SK-N-SH treated with all-trans-retinoic acid at 6 μM for 48 hours (cell line): ENCODE measurements around the gene ALK.
A peak's percentile ranks its signal among the peaks of the same experiment; 100 is the strongest.

Experiments used
- ATAC-seq: fragments of 200-7000 bp; cut with Tn5 transposase; 3 replicates; pipeline ENCODE4 v1.9.1; 2020; ENCODE audit warnings: mild to moderate bottlenecking, moderate library complexity
- ARNTL ChIP-seq: fragments of 450-650 bp; formaldehyde crosslinking; IDR thresholded peaks from 2 replicates; pipeline ENCODE4 v1.5.0; 2020; ENCODE audit warnings: low read depth, mild to moderate bottlenecking, moderate library complexity, borderline replicate concordance
- BACH2 ChIP-seq: fragments of 250-450 bp; sonication (Bioruptor Pico); IDR thresholded peaks from 2 replicates; pipeline ENCODE4 v1.9.0; 2021; ENCODE audit warnings: mild to moderate bottlenecking, borderline replicate concordance
- CREB5 ChIP-seq: fragments of 250-450 bp; sonication (Bioruptor Pico); IDR thresholded peaks from 2 replicates; pipeline ENCODE4 v1.5.1; 2020; ENCODE audit warnings: low read depth, mild to moderate bottlenecking, moderate library complexity
- CSDC2 ChIP-seq: fragments of 250-450 bp; sonication (Bioruptor Pico); IDR thresholded peaks from 2 replicates; pipeline ENCODE4 v1.5.0; 2020; ENCODE audit warnings: mild to moderate bottlenecking, moderate library complexity
- CSRNP3 ChIP-seq: fragments of 250-450 bp; sonication (Bioruptor Pico); IDR thresholded peaks from 2 replicates; pipeline ENCODE4 v1.5.1; 2021; ENCODE audit warnings: mild to moderate bottlenecking, moderate library complexity
- ESRRG ChIP-seq: fragments of 250-450 bp; sonication (Bioruptor Pico); IDR thresholded peaks from 2 replicates; pipeline ENCODE4 v1.6.1; 2021; ENCODE audit warnings: mild to moderate bottlenecking
- GLIS3 ChIP-seq: fragments of 250-450 bp; sonication (Bioruptor Pico); IDR thresholded peaks from 2 replicates; pipeline ENCODE4 v1.5.0; 2020; ENCODE audit warnings: mild to moderate bottlenecking, moderate library complexity
- ISL1 ChIP-seq: fragments of 250-450 bp; sonication (Bioruptor Pico); IDR thresholded peaks from 2 replicates; pipeline ENCODE4 v2.1.2; 2022; ENCODE audit warnings: mild to moderate bottlenecking, moderate library complexity
- OSR1 ChIP-seq: fragments of 250-450 bp; sonication (Bioruptor Pico); IDR thresholded peaks from 2 replicates; pipeline ENCODE4 v1.8.0; 2022; ENCODE audit warnings: moderate library complexity, mild to moderate bottlenecking, inconsistent platforms
- PATZ1 ChIP-seq: fragments of 250-450 bp; sonication (Bioruptor Pico); IDR thresholded peaks from 2 replicates; pipeline ENCODE4 v1.8.0; 2020; ENCODE audit warnings: mild to moderate bottlenecking, moderate library complexity, borderline replicate concordance
- POU6F1 ChIP-seq: fragments of 250-450 bp; sonication (Bioruptor Pico); IDR thresholded peaks from 2 replicates; pipeline ENCODE4 v1.8.0; 2021; ENCODE audit warnings: low read depth, mild to moderate bottlenecking, moderate library complexity, borderline replicate concordance
- PPARA ChIP-seq: fragments of 250-450 bp; sonication (Bioruptor Pico); IDR thresholded peaks from 2 replicates; pipeline ENCODE4 v1.5.0; 2020; ENCODE audit warnings: mild to moderate bottlenecking, borderline replicate concordance
- RARB ChIP-seq: fragments of 250-450 bp; sonication (Bioruptor Pico); IDR thresholded peaks from 2 replicates; pipeline ENCODE4 v1.8.0; 2021; ENCODE audit warnings: mild to moderate bottlenecking, moderate library complexity
- SNAI2 ChIP-seq: fragments of 250-450 bp; sonication (Bioruptor Pico); IDR thresholded peaks from 2 replicates; pipeline ENCODE4 v1.5.0; 2020; ENCODE audit warnings: mild to moderate bottlenecking, moderate library complexity
- TCF4 ChIP-seq: fragments of 250-450 bp; sonication (Bioruptor Pico); IDR thresholded peaks from 2 replicates; pipeline ENCODE4 v1.8.0; 2021; ENCODE audit warnings: mild to moderate bottlenecking, moderate library complexity, borderline replicate concordance
- TOX ChIP-seq: fragments of 250-450 bp; sonication (Bioruptor Pico); IDR thresholded peaks from 2 replicates; pipeline ENCODE4 v1.8.0; 2021; ENCODE audit warnings: mild to moderate bottlenecking, moderate library complexity, borderline replicate concordance
- TSHZ2 ChIP-seq: fragments of 250-450 bp; sonication (Bioruptor Pico); IDR thresholded peaks from 2 replicates; pipeline ENCODE4 v1.5.0; 2020; ENCODE audit warnings: mild to moderate bottlenecking, moderate library complexity
- ZC3H10 ChIP-seq: fragments of 250-450 bp; sonication (Bioruptor Pico); IDR thresholded peaks from 2 replicates; pipeline ENCODE4 v1.5.1; 2021; ENCODE audit warnings: mild to moderate bottlenecking, moderate library complexity
- ZFP3 ChIP-seq: fragments of 250-450 bp; sonication (Bioruptor Pico); IDR thresholded peaks from 2 replicates; pipeline ENCODE4 v1.5.0; 2020; ENCODE audit warnings: mild to moderate bottlenecking, moderate library complexity
- ZFP30 ChIP-seq: fragments of 450-650 bp; formaldehyde crosslinking; IDR thresholded peaks from 2 replicates; pipeline ENCODE4 v1.5.0; 2022; ENCODE audit warnings: mild to moderate bottlenecking, moderate library complexity
- ZNF565 ChIP-seq: fragments of 450-650 bp; formaldehyde crosslinking; conservative IDR thresholded peaks from 2 replicates; pipeline ENCODE4 v1.5.0; 2020; ENCODE audit warnings: low read depth, mild to moderate bottlenecking, moderate library complexity
- ZNF70 ChIP-seq: fragments of 450-650 bp; formaldehyde crosslinking; IDR thresholded peaks from 2 replicates; pipeline ENCODE4 v1.5.0; 2020; ENCODE audit warnings: mild to moderate bottlenecking, moderate library complexity
- ZNF8 ChIP-seq: fragments of 450-650 bp; formaldehyde crosslinking; IDR thresholded peaks from 2 replicates; pipeline ENCODE4 v1.5.0; 2020; ENCODE audit warnings: mild to moderate bottlenecking, moderate library complexity

The ALK gene

GRCh38 chr2:29502460-29502911 lies 418.9 kb downstream of the ALK start:
- TF ChIP-seq TSHZ2 (CRISPR knock-in tag) (no peak), TOX (CRISPR knock-in tag) (no peak), PPARA (CRISPR knock-in tag) (no peak), ZNF565 (CRISPR knock-in tag) (no peak), RARB (CRISPR knock-in tag) (no peak), ISL1 (CRISPR knock-in tag) (peak; percentile 99), ZC3H10 (no peak), SNAI2 (CRISPR knock-in tag) (no peak; the same call in 1 of the 2 replicates), ARNTL (CRISPR knock-in tag) (no peak), CSRNP3 (no peak), PATZ1 (CRISPR knock-in tag) (peak; percentile 85; the same call in 1 of the 2 replicates), BACH2 (CRISPR knock-in tag) (no peak), CREB5 (CRISPR knock-in tag) (peak; percentile 93), ZNF8 (no peak), ZNF70 (CRISPR knock-in tag) (no peak), CSDC2 (CRISPR knock-in tag) (no peak), TCF4 (peak; percentile 45; the same call in 1 of the 2 replicates), POU6F1 (CRISPR knock-in tag) (no peak), GLIS3 (peak; percentile 57; the same call in 1 of the 2 replicates), ZFP30 (no peak), ESRRG (CRISPR knock-in tag) (no peak), OSR1 (CRISPR knock-in tag) (no peak), ZFP3 (CRISPR knock-in tag) (peak; percentile 82; the same call in 1 of the 2 replicates)
- TF ChIP-seq, all 23 proteins: peak for 6
- no peak for ATAC-seq

- TF ChIP-seq ESRRG (CRISPR knock-in tag): no peak
- no peak for TF ChIP-seq PATZ1 (CRISPR knock-in tag)
- no peak for TF ChIP-seq GLIS3
- no peak for TF ChIP-seq OSR1 (CRISPR knock-in tag)
- TF ChIP-seq BACH2 (CRISPR knock-in tag): no peak
- no peak for ATAC-seq
Measured at GRCh38 chr2:29497375-29497774, 424.0 kb downstream of the ALK start.
